GM12878 (cell line): ENCODE measurements around the gene PCTP. TPM values are rescaled to one million over a fixed set of nuclear protein-coding genes. Genes with fewer than 3 reads are reported as not detected.

ENCODE experiments used
- ATAC-seq: fragments of 200-7000 bp; cut with Tn5 transposase; 3 replicates; pipeline ENCODE4 v1.9.1; 2020; ENCODE audit warnings: mild to moderate bottlenecking, moderate library complexity
- BruUV-seq: library from RNA; stranded (reverse); fragments of 400-500 nt; replicated peaks from 2 replicates; lab custom pipeline; 2021; lab: Mats Ljungman, UMichigan
- CTCF ChIA-PET: fragments of 300-600 bp; sonication (Branson Sonifier 250); formaldehyde crosslinking; extraction: SDS; loops from one replicate; lab custom pipeline; 2021; ENCODE audit warnings: inconsistent platforms; lab: Yijun Ruan, JAX
- POLR2A ChIA-PET: fragments of 350-600 bp; formaldehyde crosslinking; extraction: SDS; loops from one replicate; lab custom pipeline; 2021; ENCODE audit warnings: inconsistent platforms; lab: Charles Lee
- RAD21 ChIA-PET: fragments of 300-600 bp; sonication (Branson Sonifier 250); formaldehyde crosslinking; loops from one replicate; lab custom pipeline; 2023; ENCODE audit warnings: antibody characterized with exemption; ENCODE audit not compliant: unreplicated experiment; lab: Charles Lee
- SMC1A ChIA-PET: fragments of 300-600 bp; sonication (Branson Sonifier 250); formaldehyde crosslinking; loops from one replicate; lab custom pipeline; 2023; ENCODE audit not compliant: unreplicated experiment, uncharacterized antibody; lab: Charles Lee
- DNase-seq: peaks from one replicate; pipeline ENCODE4 v3.0.0-alpha.2; 2011; ENCODE audit warnings: low read depth, low spot score
- FAIRE-seq: peaks from 3 replicates; lab custom pipeline; 2011; peaks lifted over from hg19 to GRCh38; lab: Jason Lieb, UNC
- H2AFZ ChIP-seq: 2 replicates; pipeline ENCODE4 v1.6.0; 2011; ENCODE audit warnings: low read depth, low read length, control low read depth; ENCODE audit not compliant: control insufficient read depth
- H3K27ac ChIP-seq: 2 replicates; pipeline ENCODE4 v1.5.1; 2011; ENCODE audit warnings: control low read depth; ENCODE audit not compliant: control insufficient read depth, insufficient read depth
- H3K27me3 ChIP-seq, 2 experiments: replicated peaks in 1 of 2; 2 replicates each; pipeline versions ENCODE4 v1.6.0 to v1.6.1; 2011; ENCODE audit warnings: low read length in 1 of 2; ENCODE audit not compliant: control insufficient read depth in 2 of 2, insufficient read depth in 2 of 2
- H3K36me3 ChIP-seq, 2 experiments: 2 replicates each; pipeline ENCODE4 v1.5.1; 2011; ENCODE audit warnings: low read length in 1 of 2; ENCODE audit not compliant: control insufficient read depth in 2 of 2, insufficient read depth in 2 of 2
- H3K4me1 ChIP-seq: 2 replicates; pipeline ENCODE4 v1.6.1; 2011; ENCODE audit warnings: mild to moderate bottlenecking, low read length, moderate library complexity, mixed read lengths; ENCODE audit not compliant: control insufficient read depth, insufficient read depth
- H3K4me2 ChIP-seq: 2 replicates; pipeline ENCODE4 v1.6.0; 2011; ENCODE audit warnings: control low read depth; ENCODE audit not compliant: control insufficient read depth, insufficient read depth
- H3K4me3 ChIP-seq: fragments of 200-600 bp; sonication (generic); 2 replicates; pipeline ENCODE4 v1.5.1; 2016
- H3K79me2 ChIP-seq: 2 replicates; pipeline ENCODE4 v1.6.0; 2011; ENCODE audit warnings: low read length; ENCODE audit not compliant: control insufficient read depth, insufficient read depth
- H3K9ac ChIP-seq: 2 replicates; pipeline ENCODE4 v1.8.0; 2011; ENCODE audit warnings: low read length, control low read depth, mixed read lengths; ENCODE audit not compliant: control insufficient read depth, insufficient read depth
- H3K9me3 ChIP-seq: replicated peaks from 3 replicates; pipeline ENCODE4 v1.5.1; 2011; ENCODE audit warnings: mild to moderate bottlenecking, low read length; ENCODE audit not compliant: control insufficient read depth, insufficient read depth
- H4K20me1 ChIP-seq: 2 replicates; pipeline ENCODE4 v1.6.0; 2011; ENCODE audit not compliant: control insufficient read depth, insufficient read depth
- BACH1 ChIP-seq: fragments of 450-650 bp; IDR thresholded peaks from 2 replicates; pipeline ENCODE4 v1.6.1; 2017; ENCODE audit warnings: mild to moderate bottlenecking, borderline replicate concordance
- BMI1 ChIP-seq: fragments of 450-650 bp; IDR thresholded peaks from 2 replicates; pipeline ENCODE4 v1.6.1; 2016; ENCODE audit warnings: mild to moderate bottlenecking, moderate library complexity, borderline replicate concordance
- BRCA1 ChIP-seq: IDR thresholded peaks from 2 replicates; pipeline ENCODE4 v1.6.1; 2011; ENCODE audit warnings: low read depth, low read length, improper control_type of control experiment
- CBX5 ChIP-seq: sonication (generic); IDR thresholded peaks from 2 replicates; pipeline ENCODE4 v1.6.1; 2016; ENCODE audit warnings: low read depth, moderate library complexity, mild to moderate bottlenecking, inconsistent platforms
- CHD4 ChIP-seq: fragments of 200-600 bp; sonication (generic); IDR thresholded peaks from 2 replicates; pipeline ENCODE4 v1.6.1; 2016; ENCODE audit warnings: mild to moderate bottlenecking
- EGR1 ChIP-seq, 2 experiments: IDR thresholded peaks; 1 replicate in 1 of 2; 2 replicates in 1 of 2; pipeline ENCODE4 v1.6.1; 2011 to 2012; ENCODE audit warnings: low read depth in 2 of 2, low read length in 2 of 2, borderline replicate concordance in 1 of 2, mild to moderate bottlenecking in 1 of 2, moderate library complexity in 1 of 2
- HCFC1 ChIP-seq: fragments of 150-350 bp; IDR thresholded peaks from 2 replicates; pipeline ENCODE4 v1.6.1; 2014; ENCODE audit warnings: low read length
- IKZF1 ChIP-seq: fragments of 450-650 bp; conservative IDR thresholded peaks from 2 replicates; pipeline ENCODE4 v1.6.1; 2017; ENCODE audit warnings: antibody characterized with exemption, mild to moderate bottlenecking
- JUNB ChIP-seq: IDR thresholded peaks from 2 replicates; pipeline ENCODE4 v1.6.1; 2016; ENCODE audit warnings: antibody characterized with exemption, mild to moderate bottlenecking
- JUND ChIP-seq: IDR thresholded peaks from 2 replicates; pipeline ENCODE4 v1.6.1; 2012; ENCODE audit warnings: low read depth, mild to moderate bottlenecking, low read length, improper control_type of control experiment, moderate library complexity
- NFIC ChIP-seq: IDR thresholded peaks from 2 replicates; pipeline ENCODE4 v1.6.1; 2012; ENCODE audit warnings: low read depth, mild to moderate bottlenecking, inconsistent platforms, low read length, moderate library complexity
- PAX8 ChIP-seq: fragments of 450-650 bp; IDR thresholded peaks from 2 replicates; pipeline ENCODE4 v1.6.1; 2017; ENCODE audit warnings: mild to moderate bottlenecking, moderate library complexity
- YBX1 ChIP-seq: fragments of 450-650 bp; IDR thresholded peaks from 2 replicates; pipeline ENCODE4 v1.6.1; 2016; ENCODE audit warnings: antibody characterized with exemption
- WGBS: methylation state at CpG from one replicate; pipeline ENCODE4 v1.1.6; 2016; ENCODE audit warnings: low lambda C conversion rate; ENCODE audit not compliant: insufficient replicate concordance, insufficient coverage; ENCODE audit errors: missing lambda C conversion rate; 5-methylcytosine and 5-hydroxymethylcytosine counted together
- in situ Hi-C: fragments of 300-500 bp; cut with MboI; formaldehyde crosslinking; loops from 9 replicates; pipeline ENCODE4 v1.14.3; 2018; ENCODE audit warnings: mixed read lengths
- intact Hi-C: fragments of 100-400 bp; cut with micrococcal nuclease; formaldehyde crosslinking; loops from one replicate; pipeline ENCODE4 v1.14.2; 2022; ENCODE audit not compliant: unreplicated experiment
- polyA plus RNA-seq, 11 experiments: library from polyadenylated mRNA; depleted of rRNA in 4 of 11; unstranded in 6 of 11; stranded (reverse) in 5 of 11; fragments of >200 nt; fragmentation: Nextera tagmentation in 4 of 11; fragmentation: Illumina TruSeq in 1 of 11; extraction: Ambion mirVana in 4 of 11; extraction: Trizol in 1 of 11; gene quantifications; 1 replicate in 1 of 11; 2 replicates in 10 of 11; pipeline versions ENCODE4 v1.2.1 to v1.2.3, GENCODE V29; 2011 to 2016; ENCODE audit warnings: inconsistent platforms in 2 of 11, missing spikeins in 2 of 11, low read depth in 1 of 11
- total RNA-seq, 4 experiments: library from RNA; depleted of rRNA in 3 of 4; stranded (reverse); fragments of >200 nt in 3 of 4; fragmentation: Illumina TruSeq in 1 of 4; extraction: Trizol in 1 of 4; gene quantifications; 2 replicates each; pipeline versions ENCODE4 v1.2.1 to v1.2.3, GENCODE V29; 2013 to 2021
- TF ChIP-seq, protein P1 (sequence below): IDR thresholded peaks from 2 replicates; pipeline ENCODE4 v1.6.1; 2011; ENCODE audit warnings: low read depth, mild to moderate bottlenecking, low read length, moderate library complexity, borderline replicate concordance; ENCODE audit errors: extremely low read depth
- TF ChIP-seq, protein P2 (sequence below): fragments of 450-650 bp; IDR thresholded peaks from 2 replicates; pipeline ENCODE4 v1.6.1; 2017; ENCODE audit warnings: mild to moderate bottlenecking
- TF ChIP-seq, protein P3 (sequence below): fragments of 450-650 bp; IDR thresholded peaks from 2 replicates; pipeline ENCODE4 v1.6.1; 2017; ENCODE audit warnings: antibody characterized with exemption, mild to moderate bottlenecking, moderate library complexity
- TF ChIP-seq, protein P4 (sequence below): fragments of 450-650 bp; formaldehyde crosslinking; IDR thresholded peaks from 2 replicates; pipeline ENCODE4 v1.4.0; 2020; ENCODE audit warnings: mild to moderate bottlenecking, moderate library complexity

The PCTP gene
- total and polyA plus RNA-seq, 10 of the 15 experiments (the other 5 are each of a cell fraction or from before 2014, with no cell fraction given) = 1.4 to 26.8 (median 3.7) TPM

DNA sequence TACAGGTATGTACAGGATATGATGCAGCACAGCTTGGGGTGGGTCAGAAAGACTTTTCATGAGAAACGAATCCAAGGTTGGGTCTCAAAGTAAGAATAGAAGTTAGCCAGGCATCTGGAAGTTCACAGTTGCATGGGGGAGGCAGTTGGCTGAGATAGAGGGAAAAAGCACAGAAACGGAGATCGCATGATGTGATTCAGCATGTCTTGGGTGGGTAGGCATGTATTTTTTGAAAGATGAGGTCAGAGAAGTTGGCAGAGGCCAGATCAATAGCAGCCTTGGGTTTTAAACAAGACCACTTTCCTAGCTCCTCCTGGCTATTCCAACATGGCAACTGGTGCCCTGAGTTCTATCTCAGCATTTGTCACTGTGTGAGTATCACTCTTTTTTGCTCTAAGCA lies 67.2 kb downstream of the PCTP start:
- H4K20me1 ChIP-seq = no peaks in the 10 kb centered on the region
- H3K9ac ChIP-seq = no peak overlapping the region
- CTCF ChIA-PET = no interaction called here
- BruUV-seq = no TSS peak
- H3K4me2 ChIP-seq = no peak overlapping the region
- no peak for ATAC-seq
- intact Hi-C loops (no loop called here), in situ Hi-C loops (no loop called here)
- no peak overlapping the region for H3K4me3 ChIP-seq
- POLR2A ChIA-PET = no interaction called here
- RAD21 ChIA-PET = no interaction called here
- H3K4me1 ChIP-seq = no peaks in the 10 kb centered on the region
- H3K9me3 ChIP-seq = no peaks in the 10 kb centered on the region; the same call in 2 of the 3 replicates
- SMC1A ChIA-PET = no interaction called here
- H3K36me3 ChIP-seq = no peaks in the 10 kb centered on the region
- WGBS = 31% methylated on average over 3 of the region's 3 CpGs
- no peak for DNase-seq
- H2AFZ ChIP-seq = no peak overlapping the region
- no peak for FAIRE-seq
- no peaks in the 10 kb centered on the region for H3K79me2 ChIP-seq
- no peaks in the 10 kb centered on the region for H3K27me3 ChIP-seq
- H3K27ac ChIP-seq = no peak overlapping the region
- TF ChIP-seq, protein P1, sequence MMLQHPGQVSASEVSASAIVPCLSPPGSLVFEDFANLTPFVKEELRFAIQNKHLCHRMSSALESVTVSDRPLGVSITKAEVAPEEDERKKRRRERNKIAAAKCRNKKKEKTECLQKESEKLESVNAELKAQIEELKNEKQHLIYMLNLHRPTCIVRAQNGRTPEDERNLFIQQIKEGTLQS = no peak
- TF ChIP-seq JUNB (no peak), EGR1 (IDR thresholded peaks at IDR 0.05; ENCODE audit: borderline replicate concordance in 1 of 2, low read depth in 2 of 2, low read length in 2 of 2) (no peak), BMI1 (no peak), NFIC (no peak), CBX5 (no peak), IKZF1 (no peak), JUND (no peak), PAX8 (no peak), BRCA1 (no peak), YBX1 (no peak), BACH1 (no peak), CHD4 (no peak), HCFC1 (no peak)
- TF ChIP-seq, protein P2, sequence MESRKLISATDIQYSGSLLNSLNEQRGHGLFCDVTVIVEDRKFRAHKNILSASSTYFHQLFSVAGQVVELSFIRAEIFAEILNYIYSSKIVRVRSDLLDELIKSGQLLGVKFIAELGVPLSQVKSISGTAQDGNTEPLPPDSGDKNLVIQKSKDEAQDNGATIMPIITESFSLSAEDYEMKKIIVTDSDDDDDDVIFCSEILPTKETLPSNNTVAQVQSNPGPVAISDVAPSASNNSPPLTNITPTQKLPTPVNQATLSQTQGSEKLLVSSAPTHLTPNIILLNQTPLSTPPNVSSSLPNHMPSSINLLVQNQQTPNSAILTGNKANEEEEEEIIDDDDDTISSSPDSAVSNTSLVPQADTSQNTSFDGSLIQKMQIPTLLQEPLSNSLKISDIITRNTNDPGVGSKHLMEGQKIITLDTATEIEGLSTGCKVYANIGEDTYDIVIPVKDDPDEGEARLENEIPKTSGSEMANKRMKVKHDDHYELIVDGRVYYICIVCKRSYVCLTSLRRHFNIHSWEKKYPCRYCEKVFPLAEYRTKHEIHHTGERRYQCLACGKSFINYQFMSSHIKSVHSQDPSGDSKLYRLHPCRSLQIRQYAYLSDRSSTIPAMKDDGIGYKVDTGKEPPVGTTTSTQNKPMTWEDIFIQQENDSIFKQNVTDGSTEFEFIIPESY = no peak
- TF ChIP-seq, protein P3, sequence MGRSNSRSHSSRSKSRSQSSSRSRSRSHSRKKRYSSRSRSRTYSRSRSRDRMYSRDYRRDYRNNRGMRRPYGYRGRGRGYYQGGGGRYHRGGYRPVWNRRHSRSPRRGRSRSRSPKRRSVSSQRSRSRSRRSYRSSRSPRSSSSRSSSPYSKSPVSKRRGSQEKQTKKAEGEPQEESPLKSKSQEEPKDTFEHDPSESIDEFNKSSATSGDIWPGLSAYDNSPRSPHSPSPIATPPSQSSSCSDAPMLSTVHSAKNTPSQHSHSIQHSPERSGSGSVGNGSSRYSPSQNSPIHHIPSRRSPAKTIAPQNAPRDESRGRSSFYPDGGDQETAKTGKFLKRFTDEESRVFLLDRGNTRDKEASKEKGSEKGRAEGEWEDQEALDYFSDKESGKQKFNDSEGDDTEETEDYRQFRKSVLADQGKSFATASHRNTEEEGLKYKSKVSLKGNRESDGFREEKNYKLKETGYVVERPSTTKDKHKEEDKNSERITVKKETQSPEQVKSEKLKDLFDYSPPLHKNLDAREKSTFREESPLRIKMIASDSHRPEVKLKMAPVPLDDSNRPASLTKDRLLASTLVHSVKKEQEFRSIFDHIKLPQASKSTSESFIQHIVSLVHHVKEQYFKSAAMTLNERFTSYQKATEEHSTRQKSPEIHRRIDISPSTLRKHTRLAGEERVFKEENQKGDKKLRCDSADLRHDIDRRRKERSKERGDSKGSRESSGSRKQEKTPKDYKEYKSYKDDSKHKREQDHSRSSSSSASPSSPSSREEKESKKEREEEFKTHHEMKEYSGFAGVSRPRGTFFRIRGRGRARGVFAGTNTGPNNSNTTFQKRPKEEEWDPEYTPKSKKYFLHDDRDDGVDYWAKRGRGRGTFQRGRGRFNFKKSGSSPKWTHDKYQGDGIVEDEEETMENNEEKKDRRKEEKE = no peak
- TF ChIP-seq, protein P4, sequence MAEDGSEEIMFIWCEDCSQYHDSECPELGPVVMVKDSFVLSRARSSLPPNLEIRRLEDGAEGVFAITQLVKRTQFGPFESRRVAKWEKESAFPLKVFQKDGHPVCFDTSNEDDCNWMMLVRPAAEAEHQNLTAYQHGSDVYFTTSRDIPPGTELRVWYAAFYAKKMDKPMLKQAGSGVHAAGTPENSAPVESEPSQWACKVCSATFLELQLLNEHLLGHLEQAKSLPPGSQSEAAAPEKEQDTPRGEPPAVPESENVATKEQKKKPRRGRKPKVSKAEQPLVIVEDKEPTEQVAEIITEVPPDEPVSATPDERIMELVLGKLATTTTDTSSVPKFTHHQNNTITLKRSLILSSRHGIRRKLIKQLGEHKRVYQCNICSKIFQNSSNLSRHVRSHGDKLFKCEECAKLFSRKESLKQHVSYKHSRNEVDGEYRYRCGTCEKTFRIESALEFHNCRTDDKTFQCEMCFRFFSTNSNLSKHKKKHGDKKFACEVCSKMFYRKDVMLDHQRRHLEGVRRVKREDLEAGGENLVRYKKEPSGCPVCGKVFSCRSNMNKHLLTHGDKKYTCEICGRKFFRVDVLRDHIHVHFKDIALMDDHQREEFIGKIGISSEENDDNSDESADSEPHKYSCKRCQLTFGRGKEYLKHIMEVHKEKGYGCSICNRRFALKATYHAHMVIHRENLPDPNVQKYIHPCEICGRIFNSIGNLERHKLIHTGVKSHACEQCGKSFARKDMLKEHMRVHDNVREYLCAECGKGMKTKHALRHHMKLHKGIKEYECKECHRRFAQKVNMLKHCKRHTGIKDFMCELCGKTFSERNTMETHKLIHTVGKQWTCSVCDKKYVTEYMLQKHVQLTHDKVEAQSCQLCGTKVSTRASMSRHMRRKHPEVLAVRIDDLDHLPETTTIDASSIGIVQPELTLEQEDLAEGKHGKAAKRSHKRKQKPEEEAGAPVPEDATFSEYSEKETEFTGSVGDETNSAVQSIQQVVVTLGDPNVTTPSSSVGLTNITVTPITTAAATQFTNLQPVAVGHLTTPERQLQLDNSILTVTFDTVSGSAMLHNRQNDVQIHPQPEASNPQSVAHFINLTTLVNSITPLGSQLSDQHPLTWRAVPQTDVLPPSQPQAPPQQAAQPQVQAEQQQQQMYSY (CRISPR knock-in tag) = no peak
